Effector CD4-positive, alpha-beta T cell (primary cell): Measurements from ENCODE around the gene KLKB1. TPM values are rescaled to one million over a fixed set of nuclear protein-coding genes. Genes with fewer than 3 reads are reported as not detected.
A peak's percentile ranks its signal among the peaks of the same experiment; 100 is the strongest.

ENCODE experiments used
- DNase-seq: peaks from one replicate; pipeline ENCODE4 v3.0.0-alpha.2; 2020
- total RNA-seq: gene quantifications from one replicate; lab custom pipeline; 2026; lab: John Stamatoyannopoulos, UW

KLKB1 gene
- total RNA-seq, result not detected

- DNase-seq, result no peak
Measured at GRCh38 chr4:186227221-186227620, at the start of gene KLKB1. KLKB1 (plus strand) TSS chr4:186227507; CDS start chr4:186228196, 689 bp downstream.

GRCh38 chr4:186188107-186188506, 39.2 kb upstream of the KLKB1 start:
- no peak for DNase-seq

GRCh38 chr4:186189656-186190055, 37.7 kb upstream of the KLKB1 start:
- DNase-seq, result no peak

GRCh38 chr4:186190581-186191199, 36.6 kb upstream of the KLKB1 start:
- peak; percentile 30 for DNase-seq

- peak; percentile 71 for DNase-seq
Measured at GRCh38 chr4:186191200-186192065, 35.9 kb upstream of the KLKB1 start, which contains the start of gene CYP4V2. CYP4V2 (plus strand) TSS chr4:186191567; CDS start chr4:186191824, 257 bp downstream.

- DNase-seq, result peak; percentile 9
Measured at GRCh38 chr4:186192066-186192612, 35.2 kb upstream of the KLKB1 start.

- DNase-seq, result no peak
Measured at GRCh38 chr4:186193851-186194250, 33.5 kb upstream of the KLKB1 start.

- DNase-seq, result no peak
Measured at GRCh38 chr4:186196063-186196462, 31.2 kb upstream of the KLKB1 start.

GRCh38 chr4:186200516-186200915, 26.8 kb upstream of the KLKB1 start:
- DNase-seq, result no peak

- no peak for DNase-seq
Measured at GRCh38 chr4:186201010-186201409, 26.3 kb upstream of the KLKB1 start.

GRCh38 chr4:186201535-186202230, 25.6 kb upstream of the KLKB1 start:
- DNase-seq, result peak; percentile 34

- DNase-seq, result no peak
Measured at GRCh38 chr4:186202490-186203140, 24.7 kb upstream of the KLKB1 start.

GRCh38 chr4:186203406-186203805, 23.9 kb upstream of the KLKB1 start:
- no peak for DNase-seq

GRCh38 chr4:186204103-186204559, 23.2 kb upstream of the KLKB1 start:
- DNase-seq, result no peak

- no peak for DNase-seq
Measured at GRCh38 chr4:186204686-186205085, 22.6 kb upstream of the KLKB1 start.

GRCh38 chr4:186205156-186205555, 22.2 kb upstream of the KLKB1 start:
- no peak for DNase-seq

GRCh38 chr4:186216465-186217024, 10.8 kb upstream of the KLKB1 start:
- DNase-seq, result no peak

GRCh38 chr4:186217733-186218293, 9.5 kb upstream of the KLKB1 start:
- no peak for DNase-seq

- no peak for DNase-seq
Measured at GRCh38 chr4:186221624-186222023, 5.7 kb upstream of the KLKB1 start.

GRCh38 chr4:186225848-186226247, 1.5 kb upstream of the KLKB1 start:
- no peak for DNase-seq

GRCh38 chr4:186226521-186227189, 652 bp upstream of the KLKB1 start:
- DNase-seq, result no peak
